ENCODE data around the gene PAPSS1. TPM values are rescaled to one million over a fixed set of nuclear protein-coding genes. Genes with fewer than 3 reads are reported as not detected.

Gene PAPSS1
- total and polyA plus RNA-seq, 2 experiments from 2014 or later: 72.0 to 85.8 TPM

- TF ChIP-seq CREB1 (CRISPR knock-in tag; IDR thresholded peaks at IDR 0.05; ENCODE audit: low read depth) (no peak), POLR2AphosphoS5 (IDR thresholded peaks at IDR 0.05; ENCODE audit: low read depth) (no peak), ZNF114 (CRISPR knock-in tag; IDR thresholded peaks at IDR 0.05) (no peak), STAT1 (IDR thresholded peaks at IDR 0.05; ENCODE audit: unreplicated experiment) (no peak), ETS1 (IDR thresholded peaks at IDR 0.05) (no peak), EZH2 (IDR thresholded peaks at IDR 0.05; ENCODE audit: low read depth, unreplicated experiment) (no peak), NANOG (IDR thresholded peaks at IDR 0.05; ENCODE audit: borderline replicate concordance) (no peak), ZNF331 (CRISPR knock-in tag; IDR thresholded peaks at IDR 0.05; ENCODE audit: low read depth) (no peak), JUNB (IDR thresholded peaks at IDR 0.05; ENCODE audit: unreplicated experiment) (no peak), EZH2phosphoT487 (IDR thresholded peaks at IDR 0.05; ENCODE audit: unreplicated experiment) (no peak)
- TF ChIP-seq, protein P1, sequence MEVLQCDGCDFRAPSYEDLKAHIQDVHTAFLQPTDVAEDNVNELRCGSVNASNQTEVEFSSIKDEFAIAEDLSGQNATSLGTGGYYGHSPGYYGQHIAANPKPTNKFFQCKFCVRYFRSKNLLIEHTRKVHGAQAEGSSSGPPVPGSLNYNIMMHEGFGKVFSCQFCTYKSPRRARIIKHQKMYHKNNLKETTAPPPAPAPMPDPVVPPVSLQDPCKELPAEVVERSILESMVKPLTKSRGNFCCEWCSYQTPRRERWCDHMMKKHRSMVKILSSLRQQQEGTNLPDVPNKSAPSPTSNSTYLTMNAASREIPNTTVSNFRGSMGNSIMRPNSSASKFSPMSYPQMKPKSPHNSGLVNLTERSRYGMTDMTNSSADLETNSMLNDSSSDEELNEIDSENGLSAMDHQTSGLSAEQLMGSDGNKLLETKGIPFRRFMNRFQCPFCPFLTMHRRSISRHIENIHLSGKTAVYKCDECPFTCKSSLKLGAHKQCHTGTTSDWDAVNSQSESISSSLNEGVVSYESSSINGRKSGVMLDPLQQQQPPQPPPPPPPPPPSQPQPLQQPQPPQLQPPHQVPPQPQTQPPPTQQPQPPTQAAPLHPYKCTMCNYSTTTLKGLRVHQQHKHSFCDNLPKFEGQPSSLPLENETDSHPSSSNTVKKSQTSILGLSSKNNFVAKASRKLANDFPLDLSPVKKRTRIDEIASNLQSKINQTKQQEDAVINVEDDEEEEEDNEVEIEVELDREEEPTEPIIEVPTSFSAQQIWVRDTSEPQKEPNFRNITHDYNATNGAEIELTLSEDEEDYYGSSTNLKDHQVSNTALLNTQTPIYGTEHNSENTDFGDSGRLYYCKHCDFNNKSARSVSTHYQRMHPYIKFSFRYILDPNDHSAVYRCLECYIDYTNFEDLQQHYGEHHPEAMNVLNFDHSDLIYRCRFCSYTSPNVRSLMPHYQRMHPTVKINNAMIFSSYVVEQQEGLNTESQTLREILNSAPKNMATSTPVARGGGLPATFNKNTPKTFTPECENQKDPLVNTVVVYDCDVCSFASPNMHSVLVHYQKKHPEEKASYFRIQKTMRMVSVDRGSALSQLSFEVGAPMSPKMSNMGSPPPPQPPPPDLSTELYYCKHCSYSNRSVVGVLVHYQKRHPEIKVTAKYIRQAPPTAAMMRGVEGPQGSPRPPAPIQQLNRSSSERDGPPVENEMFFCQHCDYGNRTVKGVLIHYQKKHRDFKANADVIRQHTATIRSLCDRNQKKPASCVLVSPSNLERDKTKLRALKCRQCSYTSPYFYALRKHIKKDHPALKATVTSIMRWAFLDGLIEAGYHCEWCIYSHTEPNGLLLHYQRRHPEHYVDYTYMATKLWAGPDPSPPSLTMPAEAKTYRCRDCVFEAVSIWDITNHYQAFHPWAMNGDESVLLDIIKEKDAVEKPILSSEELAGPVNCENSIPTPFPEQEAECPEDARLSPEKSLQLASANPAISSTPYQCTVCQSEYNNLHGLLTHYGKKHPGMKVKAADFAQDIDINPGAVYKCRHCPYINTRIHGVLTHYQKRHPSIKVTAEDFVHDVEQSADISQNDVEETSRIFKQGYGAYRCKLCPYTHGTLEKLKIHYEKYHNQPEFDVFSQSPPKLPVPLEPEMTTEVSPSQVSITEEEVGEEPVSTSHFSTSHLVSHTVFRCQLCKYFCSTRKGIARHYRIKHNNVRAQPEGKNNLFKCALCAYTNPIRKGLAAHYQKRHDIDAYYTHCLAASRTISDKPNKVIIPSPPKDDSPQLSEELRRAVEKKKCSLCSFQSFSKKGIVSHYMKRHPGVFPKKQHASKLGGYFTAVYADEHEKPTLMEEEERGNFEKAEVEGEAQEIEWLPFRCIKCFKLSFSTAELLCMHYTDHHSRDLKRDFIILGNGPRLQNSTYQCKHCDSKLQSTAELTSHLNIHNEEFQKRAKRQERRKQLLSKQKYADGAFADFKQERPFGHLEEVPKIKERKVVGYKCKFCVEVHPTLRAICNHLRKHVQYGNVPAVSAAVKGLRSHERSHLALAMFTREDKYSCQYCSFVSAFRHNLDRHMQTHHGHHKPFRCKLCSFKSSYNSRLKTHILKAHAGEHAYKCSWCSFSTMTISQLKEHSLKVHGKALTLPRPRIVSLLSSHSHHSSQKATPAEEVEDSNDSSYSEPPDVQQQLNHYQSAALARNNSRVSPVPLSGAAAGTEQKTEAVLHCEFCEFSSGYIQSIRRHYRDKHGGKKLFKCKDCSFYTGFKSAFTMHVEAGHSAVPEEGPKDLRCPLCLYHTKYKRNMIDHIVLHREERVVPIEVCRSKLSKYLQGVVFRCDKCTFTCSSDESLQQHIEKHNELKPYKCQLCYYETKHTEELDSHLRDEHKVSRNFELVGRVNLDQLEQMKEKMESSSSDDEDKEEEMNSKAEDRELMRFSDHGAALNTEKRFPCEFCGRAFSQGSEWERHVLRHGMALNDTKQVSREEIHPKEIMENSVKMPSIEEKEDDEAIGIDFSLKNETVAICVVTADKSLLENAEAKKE (CRISPR knock-in tag; IDR thresholded peaks at IDR 0.05): no peak
- TF ChIP-seq, protein P2, sequence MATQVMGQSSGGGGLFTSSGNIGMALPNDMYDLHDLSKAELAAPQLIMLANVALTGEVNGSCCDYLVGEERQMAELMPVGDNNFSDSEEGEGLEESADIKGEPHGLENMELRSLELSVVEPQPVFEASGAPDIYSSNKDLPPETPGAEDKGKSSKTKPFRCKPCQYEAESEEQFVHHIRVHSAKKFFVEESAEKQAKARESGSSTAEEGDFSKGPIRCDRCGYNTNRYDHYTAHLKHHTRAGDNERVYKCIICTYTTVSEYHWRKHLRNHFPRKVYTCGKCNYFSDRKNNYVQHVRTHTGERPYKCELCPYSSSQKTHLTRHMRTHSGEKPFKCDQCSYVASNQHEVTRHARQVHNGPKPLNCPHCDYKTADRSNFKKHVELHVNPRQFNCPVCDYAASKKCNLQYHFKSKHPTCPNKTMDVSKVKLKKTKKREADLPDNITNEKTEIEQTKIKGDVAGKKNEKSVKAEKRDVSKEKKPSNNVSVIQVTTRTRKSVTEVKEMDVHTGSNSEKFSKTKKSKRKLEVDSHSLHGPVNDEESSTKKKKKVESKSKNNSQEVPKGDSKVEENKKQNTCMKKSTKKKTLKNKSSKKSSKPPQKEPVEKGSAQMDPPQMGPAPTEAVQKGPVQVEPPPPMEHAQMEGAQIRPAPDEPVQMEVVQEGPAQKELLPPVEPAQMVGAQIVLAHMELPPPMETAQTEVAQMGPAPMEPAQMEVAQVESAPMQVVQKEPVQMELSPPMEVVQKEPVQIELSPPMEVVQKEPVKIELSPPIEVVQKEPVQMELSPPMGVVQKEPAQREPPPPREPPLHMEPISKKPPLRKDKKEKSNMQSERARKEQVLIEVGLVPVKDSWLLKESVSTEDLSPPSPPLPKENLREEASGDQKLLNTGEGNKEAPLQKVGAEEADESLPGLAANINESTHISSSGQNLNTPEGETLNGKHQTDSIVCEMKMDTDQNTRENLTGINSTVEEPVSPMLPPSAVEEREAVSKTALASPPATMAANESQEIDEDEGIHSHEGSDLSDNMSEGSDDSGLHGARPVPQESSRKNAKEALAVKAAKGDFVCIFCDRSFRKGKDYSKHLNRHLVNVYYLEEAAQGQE (IDR thresholded peaks at IDR 0.05; ENCODE audit: unreplicated experiment): no peak
- TF ChIP-seq, protein P3, sequence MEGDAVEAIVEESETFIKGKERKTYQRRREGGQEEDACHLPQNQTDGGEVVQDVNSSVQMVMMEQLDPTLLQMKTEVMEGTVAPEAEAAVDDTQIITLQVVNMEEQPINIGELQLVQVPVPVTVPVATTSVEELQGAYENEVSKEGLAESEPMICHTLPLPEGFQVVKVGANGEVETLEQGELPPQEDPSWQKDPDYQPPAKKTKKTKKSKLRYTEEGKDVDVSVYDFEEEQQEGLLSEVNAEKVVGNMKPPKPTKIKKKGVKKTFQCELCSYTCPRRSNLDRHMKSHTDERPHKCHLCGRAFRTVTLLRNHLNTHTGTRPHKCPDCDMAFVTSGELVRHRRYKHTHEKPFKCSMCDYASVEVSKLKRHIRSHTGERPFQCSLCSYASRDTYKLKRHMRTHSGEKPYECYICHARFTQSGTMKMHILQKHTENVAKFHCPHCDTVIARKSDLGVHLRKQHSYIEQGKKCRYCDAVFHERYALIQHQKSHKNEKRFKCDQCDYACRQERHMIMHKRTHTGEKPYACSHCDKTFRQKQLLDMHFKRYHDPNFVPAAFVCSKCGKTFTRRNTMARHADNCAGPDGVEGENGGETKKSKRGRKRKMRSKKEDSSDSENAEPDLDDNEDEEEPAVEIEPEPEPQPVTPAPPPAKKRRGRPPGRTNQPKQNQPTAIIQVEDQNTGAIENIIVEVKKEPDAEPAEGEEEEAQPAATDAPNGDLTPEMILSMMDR (conservative IDR thresholded peaks at IDR 0.05; ENCODE audit: low read depth in 2 of 2): no peak
- Histone ChIP-seq H3K36me3 (ENCODE audit: insufficient read depth) (no peaks in the 10 kb centered on the region), H3K4me3 (no peak overlapping the region), H3K27ac (ENCODE audit: low read depth) (no peak overlapping the region), H3K79me2 (replicated peaks; ENCODE audit: insufficient read depth) (peaks cover 30% of the 10 kb centered on the region), H4K20me1 (replicated peaks; ENCODE audit: insufficient read depth) (0 out of 2 replicates have a peak, but pooled peaks cover 3% of the 10 kb centered on the region), H3K4me1 (ENCODE audit: insufficient read depth) (peaks cover 14% of the 10 kb centered on the region; the same call in 1 of the 2 replicates), H3K4me2 (no peak overlapping the region), H3F3A (replicated peaks; ENCODE audit: low read depth) (no peaks in the 10 kb centered on the region), H2AFZ (no peak overlapping the region), H3K27me3 (ENCODE audit: insufficient read depth) (no peaks in the 10 kb centered on the region), H3K9me2 (ENCODE audit: insufficient read depth) (no peaks in the 10 kb centered on the region)
- DNase-seq (ENCODE audit: low spot score): no peak
- Mint-ChIP-seq H3K4me3 (no peak overlapping the region), H3K9me3 (no peaks in the 10 kb centered on the region), H3K27ac (no peak overlapping the region), H3K4me1 (no peaks in the 10 kb centered on the region; the same call in 1 of the 3 replicates), H3K27me3 (ENCODE audit: insufficient read depth, low read depth, poor library complexity) (no peaks in the 10 kb centered on the region), H3K36me3 (ENCODE audit: low read depth) (peaks cover 10% of the 10 kb centered on the region; the same call in 2 of the 3 replicates)
- ATAC-seq: no peak; the same call in 2 of the 3 replicates
Measured at GRCh38 chr4:107685740-107686139, 34.3 kb downstream of the PAPSS1 start.
